Pancreas (tissue), 10 donors: ENCODE measurements around the gene LCE1C. TPM values are rescaled to one million over a fixed set of nuclear protein-coding genes. Genes with fewer than 3 reads are reported as not detected.

Source experiments
- ATAC-seq, 4 donors: fragments of 200-7000 bp; cut with Tn5 transposase; one replicate each; pipeline versions ENCODE4 v1.8.0 to v1.9.1; 2020; ENCODE audit warnings: mild to moderate bottlenecking in 4 of 4, moderate library complexity in 4 of 4
- DNase-seq, 6 donors: peaks; one replicate each; pipeline ENCODE4 v3.0.0-alpha.2; 2020
- FAIRE-seq: peaks from 2 replicates; lab custom pipeline; 2012; peaks lifted over from hg19 to GRCh38; lab: Jason Lieb, UNC
- H3K27ac ChIP-seq, 4 donors: fragments of 200-600 bp; sonication (generic); 1 replicate in 3 of 4; 2 replicates in 1 of 4; pipeline versions ENCODE4 v1.5.0 to v1.8.0; 2020
- H3K27me3 ChIP-seq, 4 donors: fragments of 200-600 bp; one replicate each; pipeline ENCODE4 v1.8.0; 2021
- H3K36me3 ChIP-seq, 3 donors: fragments of 200-600 bp; sonication (generic) in 1 of 3; one replicate each; pipeline versions ENCODE4 v1.5.0 to v1.8.0; 2020 to 2021
- H3K4me1 ChIP-seq, 3 donors: fragments of 200-600 bp; one replicate each; pipeline ENCODE4 v1.8.0; 2021
- H3K4me3 ChIP-seq, 4 donors: fragments of 200-600 bp; sonication (generic) in 2 of 4; one replicate each; pipeline versions ENCODE4 v1.5.0 to v1.8.0; 2020 to 2021
- H3K9me3 ChIP-seq, 4 donors: fragments of 200-600 bp; one replicate each; pipeline ENCODE4 v1.8.0; 2021
- WGBS, 2 donors: extraction: QIAGEN DNeasy Blood & Tissue Kit; methylation state at CpG; one replicate each; pipeline ENCODE4 v1.1.7; 2013; 5-methylcytosine and 5-hydroxymethylcytosine counted together
- intact Hi-C, 3 donors: fragments of 100-400 bp; cut with DNase I; formaldehyde crosslinking; loops; one replicate each; pipeline versions ENCODE4 v1.11.1 to v1.14.2; 2022
- polyA plus RNA-seq, 2 donors: library from polyadenylated mRNA; stranded (reverse); fragments of 200-250 nt; gene quantifications; one replicate each; pipeline ENCODE4 v1.2.3, GENCODE V29; 2013
- total RNA-seq, 6 donors: library from RNA; stranded (reverse); fragmentation: NEBNext Ultra II Directional in 4 of 6; extraction: Animal tissue kit (Norgen Biotek cat#: 25700) in 4 of 6; gene quantifications; one replicate each; pipeline versions ENCODE4 v1.2.1 to v1.2.4, GENCODE V29; 2021 to 2023
- TF ChIP-seq, protein P1 (sequence below), 4 donors: fragments of 200-600 bp; sonication (generic) in 3 of 4; IDR thresholded peaks; one replicate each; pipeline versions ENCODE4 v1.5.0 to v1.8.0; 2021; ENCODE audit warnings: antibody characterized with exemption in 4 of 4
- donor health status: healthy with polysubstance abuse.
- donor health status: DM: no; HTN: no; CAD: no; lungs with moderate emphysema.
- donor health status: DM: no; HTN: no; CAD: no.
- donor health status: control.
- donor health status: control.
- donor health status: Bipolar disorder and iron deficiency.
- donor health status: DM: yes; HTN: yes; CAD: no.
- donor health status: DM: no; HTN: no; CAD: no.
- donor health status: DM: no; HTN: no; CAD: no.
- donor health status: DM: yes; HTN: yes; CAD: no.

The LCE1C gene
- total and polyA plus RNA-seq, 8 donors = not detected

DNA sequence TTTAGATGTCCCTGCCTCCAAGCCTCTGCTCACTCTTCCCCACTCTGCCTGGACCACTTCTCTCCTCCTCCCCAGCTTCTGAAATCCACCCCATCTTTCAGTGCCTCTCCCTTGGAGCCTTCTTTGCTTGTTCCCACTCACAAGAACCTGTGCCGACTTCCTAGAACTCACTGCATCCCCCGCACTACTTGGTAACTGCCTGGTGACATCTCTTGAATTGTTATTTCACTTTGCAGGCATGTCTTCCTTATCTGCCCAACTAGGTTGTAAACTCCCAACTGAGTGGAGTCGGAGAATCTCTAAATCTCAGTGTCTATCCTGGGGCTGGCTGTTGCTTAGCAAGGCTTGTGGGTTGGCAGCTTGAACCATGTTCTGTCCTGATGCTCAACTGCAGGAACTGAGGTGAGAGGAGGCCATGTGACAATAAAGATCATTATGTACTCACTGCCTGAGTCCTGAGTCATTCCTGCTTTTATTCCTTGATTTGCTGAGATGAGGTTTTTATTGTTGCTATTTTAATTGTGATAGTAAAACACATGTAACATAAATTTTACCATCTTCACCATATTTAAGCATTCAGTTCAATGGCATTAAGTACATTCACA, 44.7 kb downstream of the LCE1C start:
- intact Hi-C loops = no loop called here
- 74 to 81% methylated on average over 3 of the region's 3 CpGs for WGBS, 2 donors
- H3K9me3 ChIP-seq = no peaks in the 10 kb centered on the region
- no peak overlapping the region for H3K27ac ChIP-seq
- H3K27me3 ChIP-seq = peaks cover 0 to 7% (median 0%) of the 10 kb centered on the region in 4 donors
- ATAC-seq (no peak), FAIRE-seq (no peak), DNase-seq (no peak)
- no peaks in the 10 kb centered on the region for H3K36me3 ChIP-seq
- no peak overlapping the region for H3K4me3 ChIP-seq
- no peaks in the 10 kb centered on the region for H3K4me1 ChIP-seq
- TF ChIP-seq, protein P1, sequence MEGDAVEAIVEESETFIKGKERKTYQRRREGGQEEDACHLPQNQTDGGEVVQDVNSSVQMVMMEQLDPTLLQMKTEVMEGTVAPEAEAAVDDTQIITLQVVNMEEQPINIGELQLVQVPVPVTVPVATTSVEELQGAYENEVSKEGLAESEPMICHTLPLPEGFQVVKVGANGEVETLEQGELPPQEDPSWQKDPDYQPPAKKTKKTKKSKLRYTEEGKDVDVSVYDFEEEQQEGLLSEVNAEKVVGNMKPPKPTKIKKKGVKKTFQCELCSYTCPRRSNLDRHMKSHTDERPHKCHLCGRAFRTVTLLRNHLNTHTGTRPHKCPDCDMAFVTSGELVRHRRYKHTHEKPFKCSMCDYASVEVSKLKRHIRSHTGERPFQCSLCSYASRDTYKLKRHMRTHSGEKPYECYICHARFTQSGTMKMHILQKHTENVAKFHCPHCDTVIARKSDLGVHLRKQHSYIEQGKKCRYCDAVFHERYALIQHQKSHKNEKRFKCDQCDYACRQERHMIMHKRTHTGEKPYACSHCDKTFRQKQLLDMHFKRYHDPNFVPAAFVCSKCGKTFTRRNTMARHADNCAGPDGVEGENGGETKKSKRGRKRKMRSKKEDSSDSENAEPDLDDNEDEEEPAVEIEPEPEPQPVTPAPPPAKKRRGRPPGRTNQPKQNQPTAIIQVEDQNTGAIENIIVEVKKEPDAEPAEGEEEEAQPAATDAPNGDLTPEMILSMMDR (IDR thresholded peaks at IDR 0.05) = no peak

DNA sequence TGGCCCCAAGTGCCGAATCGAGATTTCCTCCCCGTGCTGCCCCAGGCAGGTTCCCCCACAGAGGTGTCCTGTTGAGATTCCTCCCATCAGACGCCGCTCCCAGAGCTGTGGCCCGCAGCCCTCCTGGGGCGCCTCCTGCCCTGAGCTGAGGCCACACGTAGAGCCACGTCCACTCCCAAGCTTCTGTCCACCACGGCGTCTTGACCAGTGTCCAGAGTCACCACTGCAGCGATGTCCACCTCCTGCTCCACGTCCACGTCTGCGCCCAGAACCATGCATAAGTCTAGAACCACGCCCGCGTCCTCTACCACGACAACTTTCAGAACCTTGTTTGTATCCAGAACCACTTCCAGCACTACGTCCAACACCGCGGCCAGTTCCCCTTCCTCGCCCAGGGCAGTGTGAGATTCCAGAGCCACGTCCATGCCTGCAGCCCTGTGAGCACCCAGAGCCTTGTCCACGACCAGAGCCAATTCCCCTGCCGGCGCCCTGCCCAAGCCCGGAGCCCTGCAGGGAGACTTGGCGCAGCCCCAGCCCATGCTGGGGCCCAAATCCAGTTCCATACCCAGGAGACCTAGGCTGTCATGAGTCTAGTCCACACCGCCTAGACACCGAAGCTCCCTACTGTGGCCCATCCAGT, 45.8 kb downstream of the LCE1C start:
- TF ChIP-seq, protein P1 (IDR thresholded peaks at IDR 0.05) = no peak
- no peaks in the 10 kb centered on the region for H3K9me3 ChIP-seq
- H3K4me3 ChIP-seq = no peak overlapping the region
- intact Hi-C loops = no loop called here
- H3K27ac ChIP-seq = no peak overlapping the region
- H3K4me1 ChIP-seq = no peaks in the 10 kb centered on the region
- no peak for FAIRE-seq
- WGBS, 2 donors = 79 to 86% methylated on average over 31 of the region's 31 CpGs
- H3K27me3 ChIP-seq = peaks cover 0 to 13% (median 0%) of the 10 kb centered on the region in 4 donors
- no peak for DNase-seq
- no peak for ATAC-seq
- no peaks in the 10 kb centered on the region for H3K36me3 ChIP-seq

DNA sequence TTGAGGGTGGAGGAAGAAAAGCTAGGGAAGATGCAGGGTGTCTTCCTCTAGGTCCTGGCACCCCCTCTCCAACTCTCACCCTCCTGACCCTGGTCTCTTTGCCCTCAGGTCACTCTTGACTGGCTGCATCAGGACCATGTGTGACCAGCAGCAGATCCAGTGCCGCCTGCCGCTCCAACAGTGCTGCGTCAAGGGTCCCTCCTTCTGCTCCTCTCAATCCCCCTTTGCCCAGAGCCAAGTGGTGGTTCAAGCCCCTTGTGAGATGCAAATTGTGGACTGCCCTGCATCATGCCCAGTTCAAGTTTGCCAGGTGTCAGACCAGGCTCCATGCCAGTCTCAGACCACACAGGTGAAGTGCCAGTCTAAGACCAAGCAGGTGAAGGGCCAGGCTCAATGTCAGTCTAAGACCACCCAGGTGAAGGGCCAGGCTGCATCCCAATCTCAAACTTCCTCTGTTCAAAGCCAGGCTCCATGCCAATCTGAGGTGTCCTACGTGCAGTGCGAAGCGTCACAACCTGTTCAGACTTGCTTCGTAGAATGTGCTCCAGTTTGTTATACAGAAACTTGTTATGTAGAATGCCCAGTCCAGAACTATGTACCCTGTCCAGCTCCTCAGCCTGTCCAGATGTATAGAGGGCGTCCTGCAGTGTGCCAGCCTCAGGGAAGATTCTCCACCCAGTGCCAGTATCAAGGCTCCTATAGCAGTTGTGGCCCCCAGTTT, 46.8 kb downstream of the LCE1C start:
- H3K27me3 ChIP-seq = peaks cover 0 to 12% (median 0%) of the 10 kb centered on the region in 4 donors
- DNase-seq = no peak
- ATAC-seq = no peak
- H3K9me3 ChIP-seq = no peaks in the 10 kb centered on the region
- H3K36me3 ChIP-seq = no peaks in the 10 kb centered on the region
- FAIRE-seq = no peak
- no peak overlapping the region for H3K4me3 ChIP-seq
- intact Hi-C loops = no loop called here
- 73% methylated on average over 8 of the region's 8 CpGs for WGBS, 2 donors
- no peak overlapping the region for H3K27ac ChIP-seq
- TF ChIP-seq, protein P1 (IDR thresholded peaks at IDR 0.05) = no peak
- no peaks in the 10 kb centered on the region for H3K4me1 ChIP-seq

DNA sequence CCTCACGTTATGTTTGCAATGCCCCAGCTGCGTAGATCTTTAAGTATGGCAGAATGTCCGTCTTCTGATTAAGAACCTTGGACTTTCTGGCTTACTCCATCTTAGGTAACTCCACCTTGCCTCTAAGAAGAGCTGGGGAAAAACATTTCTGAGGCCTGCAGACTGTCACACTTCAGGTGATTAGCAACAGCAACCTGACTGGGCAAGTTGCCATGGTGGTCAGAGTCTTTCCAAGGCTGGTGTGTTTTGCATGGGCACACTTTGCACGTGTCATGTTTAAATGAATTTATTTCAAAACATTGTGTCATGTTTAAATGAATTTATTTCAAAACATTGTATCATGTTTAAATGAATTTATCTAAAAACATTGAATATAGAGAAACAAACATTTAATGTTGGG, 47.8 kb downstream of the LCE1C start:
- ATAC-seq = no peak
- Histone ChIP-seq H3K27ac (no peak overlapping the region), H3K9me3 (no peaks in the 10 kb centered on the region), H3K36me3 (no peaks in the 10 kb centered on the region), H3K27me3 (peaks cover 0 to 10% (median 0%) of the 10 kb centered on the region in 4 donors), H3K4me3 (no peak overlapping the region), H3K4me1 (no peaks in the 10 kb centered on the region)
- TF ChIP-seq, protein P1 (IDR thresholded peaks at IDR 0.05) = no peak
- DNase-seq = no peak
- FAIRE-seq = no peak
- intact Hi-C loops = no loop called here
- WGBS, 2 donors = 53 to 55% methylated on average over 4 of the region's 4 CpGs
